ENCODE results near the gene MFAP3.

MFAP3 gene

GRCh38 chr5:154060606-154061005, 21.8 kb downstream of the MFAP3 start:
- no peak for TF ChIP-seq CTCF (IDR thresholded peaks at IDR 0.05)
- TF ChIP-seq ZFX (IDR thresholded peaks at IDR 0.05; ENCODE audit: borderline replicate concordance): no peak
- no peak overlapping the region for H3K27ac ChIP-seq

DNA sequence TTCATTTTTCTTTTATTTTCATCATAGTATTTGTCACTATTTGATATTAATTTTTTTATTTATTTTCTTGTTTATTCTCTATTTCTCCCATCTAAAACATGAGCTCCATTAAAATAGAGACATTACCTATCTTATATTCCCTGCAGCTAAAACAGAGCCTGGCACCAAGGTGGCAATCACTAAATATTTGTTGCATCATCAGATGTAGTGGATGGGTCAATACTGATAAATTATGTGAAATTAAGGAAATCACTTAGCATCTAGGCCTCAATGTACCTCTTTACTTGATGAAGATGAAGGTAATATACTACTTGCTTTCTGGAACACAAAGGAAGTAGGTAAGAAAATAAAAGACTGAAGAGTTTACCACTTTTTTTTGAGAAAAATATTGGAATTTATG, 24.6 kb downstream of the MFAP3 start:
- no peak overlapping the region for H3K27ac ChIP-seq
- TF ChIP-seq ZFX (IDR thresholded peaks at IDR 0.05; ENCODE audit: borderline replicate concordance) (no peak), CTCF (IDR thresholded peaks at IDR 0.05) (no peak)

DNA sequence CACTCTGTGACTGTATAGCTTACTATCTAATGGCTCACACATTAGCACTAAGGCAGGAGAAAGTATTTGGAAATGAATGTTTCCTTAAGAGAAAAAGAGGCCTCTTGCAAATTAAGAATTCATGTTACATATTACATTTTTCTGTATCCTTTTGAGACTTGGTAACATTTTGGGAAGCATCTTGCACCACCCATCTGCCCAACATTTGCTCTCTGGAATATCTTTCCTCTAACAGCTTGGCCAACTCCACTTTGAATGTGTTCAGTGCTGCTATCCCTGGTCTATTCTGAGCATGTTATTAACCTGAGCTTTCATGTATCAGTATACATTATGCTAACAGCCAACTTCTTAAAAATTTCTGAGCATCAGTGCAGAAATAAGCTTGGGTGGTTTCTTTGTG, 27.2 kb downstream of the MFAP3 start:
- no peak overlapping the region for H3K27ac ChIP-seq
- TF ChIP-seq CTCF (IDR thresholded peaks at IDR 0.05) (no peak), ZFX (IDR thresholded peaks at IDR 0.05; ENCODE audit: borderline replicate concordance) (no peak)

DNA sequence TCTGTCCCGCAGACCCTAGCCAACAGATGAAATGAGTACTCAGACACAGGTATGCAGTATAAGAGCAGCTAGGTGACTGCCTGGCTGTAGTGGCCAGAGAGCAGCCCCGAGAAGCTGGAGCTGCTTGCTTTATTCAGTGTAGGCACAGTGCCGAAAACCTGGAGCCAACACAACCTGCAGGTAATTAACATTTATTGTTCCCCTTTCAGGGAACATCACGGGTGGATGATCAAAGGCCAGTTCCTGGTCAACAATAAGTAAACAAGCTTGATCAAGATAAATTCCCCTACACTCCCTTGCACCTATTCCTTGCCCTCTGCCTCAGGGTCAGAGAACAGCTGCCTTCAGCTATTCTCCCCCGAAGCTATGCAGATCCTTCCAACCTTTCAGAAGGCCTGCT, 31.1 kb downstream of the MFAP3 start:
- peak overlapping the region; percentile 42 for H3K27ac ChIP-seq

DNA sequence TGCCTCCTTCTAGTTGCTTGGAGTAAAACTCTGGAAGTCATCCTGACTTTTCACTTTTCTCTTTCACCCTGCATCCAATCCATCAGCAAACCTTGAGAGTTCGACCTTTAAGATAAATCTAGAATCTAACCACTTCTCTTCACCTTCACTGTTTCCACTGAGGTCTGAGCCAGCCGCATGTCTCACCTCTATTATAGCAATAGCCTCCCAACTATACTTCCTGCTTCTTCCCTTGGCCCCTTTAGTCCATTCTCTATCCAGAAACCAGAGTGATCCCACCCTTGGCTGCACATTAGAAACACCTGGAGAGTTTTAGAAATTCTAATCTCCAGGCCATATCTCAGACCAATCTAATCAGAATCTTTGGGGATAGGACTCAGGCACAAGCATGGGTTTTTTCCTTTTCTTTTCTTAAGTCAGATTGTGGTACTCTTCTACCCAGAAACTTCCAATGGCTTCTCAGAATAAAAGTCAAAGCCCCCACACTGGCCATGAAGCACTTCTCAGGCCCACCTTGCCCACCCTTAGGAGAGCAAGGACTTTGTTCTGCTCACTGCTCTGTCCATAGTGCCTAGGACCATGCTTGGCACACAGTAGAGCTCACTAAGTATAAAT, 33.1 kb downstream of the MFAP3 start:
- peak overlapping the region; percentile 47 for H3K27ac ChIP-seq
- TF ChIP-seq ZFX (IDR thresholded peaks at IDR 0.05; ENCODE audit: borderline replicate concordance): no peak
- no peak for TF ChIP-seq CTCF (IDR thresholded peaks at IDR 0.05)

DNA sequence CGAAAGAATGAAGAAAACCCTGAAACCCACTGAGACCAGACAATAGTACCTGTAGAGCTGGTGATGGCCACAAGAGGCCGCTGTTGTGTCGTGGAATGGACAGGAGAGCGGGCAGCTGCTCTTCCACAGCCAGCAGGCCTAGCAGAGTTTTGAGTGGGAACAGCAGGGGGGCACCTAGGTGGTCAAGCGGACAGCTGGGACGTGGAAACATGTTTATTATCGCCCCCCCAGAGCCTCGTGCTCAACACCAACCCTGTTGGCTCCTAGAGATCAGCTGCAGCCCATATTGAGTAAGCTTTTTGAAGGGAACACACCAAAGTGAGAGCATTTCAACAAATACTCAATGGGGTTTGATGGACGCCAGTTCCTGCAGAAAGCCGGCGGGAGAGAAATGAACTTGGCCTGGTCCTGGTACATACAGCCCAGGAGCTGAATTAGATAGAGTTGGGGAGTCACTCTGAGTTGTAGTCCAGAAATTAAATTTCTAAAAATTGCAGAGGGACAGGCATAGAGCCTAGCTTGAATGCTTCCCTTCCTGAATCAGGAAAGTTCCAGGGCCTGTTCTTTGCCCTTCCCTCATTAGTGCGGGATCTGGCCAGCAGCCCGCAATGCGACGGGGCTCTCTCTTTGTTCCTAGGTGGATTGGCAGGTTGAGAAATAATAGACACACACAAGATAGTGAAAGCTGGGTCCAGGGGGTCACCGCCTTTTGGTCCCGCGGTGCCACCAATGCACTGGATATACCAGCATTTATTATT, 33.8 kb downstream of the MFAP3 start:
- H3K27ac ChIP-seq: peak overlapping the region; percentile 47
- TF ChIP-seq ZFX (IDR thresholded peaks at IDR 0.05; ENCODE audit: borderline replicate concordance): no peak
- TF ChIP-seq CTCF (IDR thresholded peaks at IDR 0.05): peak; percentile 88

DNA sequence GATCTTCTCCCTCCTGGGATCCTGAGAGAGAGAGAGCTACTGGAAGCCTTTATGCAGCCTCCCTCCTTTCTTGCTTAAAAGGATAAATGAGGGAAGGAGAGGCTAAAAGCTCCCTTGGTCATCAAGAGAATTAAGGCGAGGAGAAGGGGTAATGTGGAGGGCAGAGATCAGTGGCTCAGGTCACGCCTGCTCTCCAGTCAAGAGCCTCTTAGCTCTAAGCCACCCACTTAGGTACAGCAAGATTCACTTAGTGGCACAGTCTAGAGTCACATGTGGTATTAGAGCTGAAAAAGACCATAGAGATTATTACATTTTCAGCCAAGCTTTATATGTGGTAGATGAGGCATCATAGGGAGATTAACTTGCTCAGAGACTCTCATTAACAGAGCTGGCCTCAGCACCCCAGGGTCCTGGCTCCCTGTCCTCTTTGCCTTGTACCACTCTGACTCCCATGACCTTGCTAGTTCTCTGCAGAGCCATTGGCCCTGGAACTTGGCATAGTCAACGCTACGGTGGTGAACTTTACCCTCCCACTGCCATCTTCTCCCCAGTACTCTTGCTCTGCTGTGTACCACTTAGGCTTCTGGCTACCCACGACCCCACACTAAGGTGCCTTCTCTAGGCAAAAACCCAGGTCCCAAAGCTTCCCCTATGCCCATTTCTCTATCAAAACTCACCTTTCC, 37.6 kb downstream of the MFAP3 start:
- H3K27ac ChIP-seq: peak overlapping the region; percentile 81
- TF ChIP-seq ZFX (IDR thresholded peaks at IDR 0.05; ENCODE audit: borderline replicate concordance) (no peak), CTCF (IDR thresholded peaks at IDR 0.05) (no peak)
